ENCODE results near the gene MYRIP.
A peak's percentile ranks its signal among the peaks of the same experiment; 100 is the strongest.
"Not testable (repeated sequence)": the region's sequence is repeated elsewhere in the genome, so short reads cannot be mapped to it uniquely, and the experiment has no call there.

The MYRIP gene

GRCh38 chr3:40237889-40238571 lies 428.6 kb downstream of the MYRIP start:
- DNase-seq (ENCODE audit: low read depth): peak; percentile 12

- no peak for DNase-seq (ENCODE audit: low read depth)
These were observed 431.5 kb downstream of the MYRIP start for GRCh38 chr3:40240921-40241320.

- no peak for DNase-seq (ENCODE audit: low read depth)
These were observed 432.8 kb downstream of the MYRIP start for GRCh38 chr3:40242216-40242615.

GRCh38 chr3:40242638-40243037 lies 433.2 kb downstream of the MYRIP start:
- DNase-seq (ENCODE audit: low read depth): no peak

- no peak for DNase-seq (ENCODE audit: low read depth)
These were observed 433.6 kb downstream of the MYRIP start for GRCh38 chr3:40243056-40243455.

GRCh38 chr3:40247714-40248454 lies 438.5 kb downstream of the MYRIP start:
- DNase-seq (ENCODE audit: low read depth): no peak

GRCh38 chr3:40248591-40248990 lies 439.2 kb downstream of the MYRIP start:
- DNase-seq (ENCODE audit: low read depth): no peak

- no peak for DNase-seq (ENCODE audit: low read depth)
These were observed 439.8 kb downstream of the MYRIP start for GRCh38 chr3:40249168-40249567.

GRCh38 chr3:40254491-40254890 lies 445.1 kb downstream of the MYRIP start:
- DNase-seq (ENCODE audit: low read depth): no peak

GRCh38 chr3:40254891-40255290 lies 445.5 kb downstream of the MYRIP start:
- DNase-seq (ENCODE audit: low read depth): no peak

GRCh38 chr3:40255532-40255931 lies 446.1 kb downstream of the MYRIP start:
- no peak for DNase-seq (ENCODE audit: low read depth)

GRCh38 chr3:40258064-40258463 lies 448.7 kb downstream of the MYRIP start:
- DNase-seq (ENCODE audit: low read depth): no peak

GRCh38 chr3:40258555-40258954 lies 449.1 kb downstream of the MYRIP start:
- DNase-seq (ENCODE audit: low read depth): peak; percentile 62

GRCh38 chr3:40262331-40262730 lies 452.9 kb downstream of the MYRIP start:
- no peak for DNase-seq (ENCODE audit: low read depth)

GRCh38 chr3:40264451-40264850 lies 455.0 kb downstream of the MYRIP start:
- no peak for DNase-seq (ENCODE audit: low read depth)

GRCh38 chr3:40265181-40265580 lies 455.8 kb downstream of the MYRIP start:
- no peak for DNase-seq (ENCODE audit: low read depth)

GRCh38 chr3:40267937-40268724 lies 458.7 kb downstream of the MYRIP start:
- DNase-seq (ENCODE audit: low read depth): peak; percentile 48

GRCh38 chr3:40268802-40269524 lies 459.6 kb downstream of the MYRIP start:
- DNase-seq (ENCODE audit: low read depth): no peak

- no peak for DNase-seq (ENCODE audit: low read depth)
These were observed 469.4 kb downstream of the MYRIP start for GRCh38 chr3:40278791-40279190.

GRCh38 chr3:40281995-40282394 lies 472.6 kb downstream of the MYRIP start:
- no peak for DNase-seq (ENCODE audit: low read depth)

- not testable (repeated sequence) for DNase-seq (ENCODE audit: low read depth)
These were observed 473.6 kb downstream of the MYRIP start for GRCh38 chr3:40283057-40283456.

- no peak for DNase-seq (ENCODE audit: low read depth)
These were observed 477.8 kb downstream of the MYRIP start for GRCh38 chr3:40287248-40287647.
